Large intestine (tissue), 12 donors: ENCODE measurements around the gene HSBP1. TPM values are rescaled to one million over a fixed set of nuclear protein-coding genes. Genes with fewer than 3 reads are reported as not detected.

Experiments used
- DNase-seq, 2 donors: peaks; one replicate each; pipeline versions ENCODE4 v3.0.0 to v3.0.0-alpha.2; 2013
- H3K27ac ChIP-seq: one replicate; pipeline ENCODE4 v1.5.1; 2013; ENCODE audit warnings: low read length
- H3K27me3 ChIP-seq: 2 replicates; pipeline ENCODE4 v1.6.1; 2013; ENCODE audit warnings: low read length; ENCODE audit not compliant: control insufficient read depth, insufficient read depth
- H3K36me3 ChIP-seq: 2 replicates; pipeline ENCODE4 v1.6.1; 2013; ENCODE audit warnings: low read length; ENCODE audit not compliant: control insufficient read depth, insufficient read depth
- H3K4me1 ChIP-seq: one replicate; pipeline ENCODE4 v1.6.1; 2013; ENCODE audit warnings: low read length; ENCODE audit not compliant: control insufficient read depth, insufficient read depth
- H3K4me3 ChIP-seq: one replicate; pipeline ENCODE4 v1.5.1; 2013; ENCODE audit warnings: low read length
- H3K9me3 ChIP-seq: one replicate; pipeline ENCODE4 v1.6.1; 2013; ENCODE audit warnings: mild to moderate bottlenecking, low read depth, low read length, moderate library complexity; ENCODE audit not compliant: control insufficient read depth
- WGBS: methylation state at CpG from one replicate; pipeline ENCODE4 v1.1.5; 2013; ENCODE audit warnings: low lambda C conversion rate; ENCODE audit not compliant: insufficient coverage; 5-methylcytosine and 5-hydroxymethylcytosine counted together
- long read RNA-seq, 11 donors: transcript quantifications; one replicate each; lab custom pipeline, GENCODE V29; 2026
- polyA plus RNA-seq: library from polyadenylated mRNA; unstranded; fragments of 120-200 nt; gene quantifications from one replicate; pipeline ENCODE4 v1.2.1, GENCODE V29; 2013

HSBP1 gene
- polyA plus RNA-seq = 127 TPM
- long read RNA-seq, donor 1, full-length matches to known transcripts = 108 of 108 reads
- long read RNA-seq, donor 1, partial matches to known transcripts = 0 of 108 reads
- long read RNA-seq, donor 1, other reads (novel, unspliced or antisense) = 0 of 108 reads
- long read RNA-seq, donor 2, full-length matches to known transcripts = 229 of 247 reads
- long read RNA-seq, donor 2, partial matches to known transcripts = 12 of 247 reads
- long read RNA-seq, donor 2, other reads (novel, unspliced or antisense) = 6 of 247 reads
- long read RNA-seq, donor 3 = 0 reads
- long read RNA-seq, donor 4, full-length matches to known transcripts = 17 of 17 reads
- long read RNA-seq, donor 4, partial matches to known transcripts = 0 of 17 reads
- long read RNA-seq, donor 4, other reads (novel, unspliced or antisense) = 0 of 17 reads
- long read RNA-seq, donor 5, full-length matches to known transcripts = 119 of 124 reads
- long read RNA-seq, donor 5, partial matches to known transcripts = 5 of 124 reads
- long read RNA-seq, donor 5, other reads (novel, unspliced or antisense) = 0 of 124 reads
- long read RNA-seq, donor 6, full-length matches to known transcripts = 125 of 139 reads
- long read RNA-seq, donor 6, partial matches to known transcripts = 9 of 139 reads
- long read RNA-seq, donor 6, other reads (novel, unspliced or antisense) = 5 of 139 reads
- long read RNA-seq, donor 7, full-length matches to known transcripts = 106 of 106 reads
- long read RNA-seq, donor 7, partial matches to known transcripts = 0 of 106 reads
- long read RNA-seq, donor 7, other reads (novel, unspliced or antisense) = 0 of 106 reads
- long read RNA-seq, donor 8, full-length matches to known transcripts = 247 of 260 reads
- long read RNA-seq, donor 8, partial matches to known transcripts = 0 of 260 reads
- long read RNA-seq, donor 8, other reads (novel, unspliced or antisense) = 13 of 260 reads
- long read RNA-seq, donor 9, full-length matches to known transcripts = 198 of 214 reads
- long read RNA-seq, donor 9, partial matches to known transcripts = 8 of 214 reads
- long read RNA-seq, donor 9, other reads (novel, unspliced or antisense) = 8 of 214 reads
- long read RNA-seq, donor 10, full-length matches to known transcripts = 198 of 210 reads
- long read RNA-seq, donor 10, partial matches to known transcripts = 0 of 210 reads
- long read RNA-seq, donor 10, other reads (novel, unspliced or antisense) = 12 of 210 reads
- long read RNA-seq, donor 11, full-length matches to known transcripts = 122 of 134 reads
- long read RNA-seq, donor 11, partial matches to known transcripts = 12 of 134 reads
- long read RNA-seq, donor 11, other reads (novel, unspliced or antisense) = 0 of 134 reads

- no peaks in the 10 kb centered on the region for H3K9me3 ChIP-seq
- H3K4me1 ChIP-seq = peaks cover 2% of the 10 kb centered on the region
- H3K27me3 ChIP-seq = no peaks in the 10 kb centered on the region
- peak; percentile 92 to 95 for DNase-seq
- H3K27ac ChIP-seq = peak within 1 kb of the TSS; percentile 70
- no CpG with 5 or more reads among the region's 76 CpGs for WGBS
- H3K36me3 ChIP-seq = peaks cover 20% of the 10 kb centered on the region
- H3K4me3 ChIP-seq = peak within 1 kb of the TSS; percentile 88
Observed at GRCh38 chr16:83807710-83808572, at the start of gene HSBP1. Gene HSBP1 (plus strand): TSS chr16:83807978. CDS start chr16:83808077, 99 bp downstream.

GRCh38 chr16:83762141-83762991, 45.4 kb upstream of the HSBP1 start:
- no peak for DNase-seq
- no peaks in the 10 kb centered on the region for H3K36me3 ChIP-seq
- H3K4me1 ChIP-seq = no peaks in the 10 kb centered on the region
- H3K4me3 ChIP-seq = no peak overlapping the region
- H3K9me3 ChIP-seq = no peaks in the 10 kb centered on the region
- peaks cover 5% of the 10 kb centered on the region for H3K27me3 ChIP-seq
- H3K27ac ChIP-seq = no peak overlapping the region
- 60% methylated on average over 1 of the region's 11 CpGs for WGBS

- Histone ChIP-seq H3K36me3 (no peaks in the 10 kb centered on the region), H3K27me3 (peaks cover 5% of the 10 kb centered on the region), H3K27ac (no peak overlapping the region), H3K4me1 (no peaks in the 10 kb centered on the region), H3K4me3 (no peak overlapping the region), H3K9me3 (no peaks in the 10 kb centered on the region)
- no peak for DNase-seq
- WGBS = 90% methylated on average over 5 of the region's 5 CpGs
Observed at GRCh38 chr16:83762992-83763358, 44.8 kb upstream of the HSBP1 start.

GRCh38 chr16:83768986-83769385, 38.8 kb upstream of the HSBP1 start:
- H3K27ac ChIP-seq = no peak overlapping the region

GRCh38 chr16:83769397-83770008, 38.3 kb upstream of the HSBP1 start:
- Histone ChIP-seq H3K27me3 (no peaks in the 10 kb centered on the region), H3K4me1 (no peaks in the 10 kb centered on the region), H3K4me3 (no peak overlapping the region), H3K36me3 (no peaks in the 10 kb centered on the region), H3K27ac (no peak overlapping the region), H3K9me3 (no peaks in the 10 kb centered on the region)
- no peak for DNase-seq
- no CpG with 5 or more reads among the region's 5 CpGs for WGBS

More at GRCh38 chr16:83768986-83769385, 38.8 kb upstream of the HSBP1 start:
- WGBS = no CpG with 5 or more reads among the region's 2 CpGs
- H3K9me3 ChIP-seq = no peaks in the 10 kb centered on the region
- DNase-seq = no peak
- no peak overlapping the region for H3K4me3 ChIP-seq
- no peaks in the 10 kb centered on the region for H3K36me3 ChIP-seq
- H3K27me3 ChIP-seq = no peaks in the 10 kb centered on the region
- H3K4me1 ChIP-seq = no peaks in the 10 kb centered on the region

GRCh38 chr16:83771306-83771942, 36.4 kb upstream of the HSBP1 start:
- H3K9me3 ChIP-seq = no peaks in the 10 kb centered on the region
- no peak overlapping the region for H3K4me3 ChIP-seq
- WGBS = no CpG with 5 or more reads among the region's 5 CpGs
- DNase-seq = no peak
- H3K36me3 ChIP-seq = no peaks in the 10 kb centered on the region
- no peaks in the 10 kb centered on the region for H3K27me3 ChIP-seq
- no peak overlapping the region for H3K27ac ChIP-seq
- H3K4me1 ChIP-seq = no peaks in the 10 kb centered on the region

- H3K9me3 ChIP-seq = no peaks in the 10 kb centered on the region
- no peaks in the 10 kb centered on the region for H3K27me3 ChIP-seq
- no CpG with 5 or more reads among the region's 1 CpG for WGBS
Observed at GRCh38 chr16:83772806-83773205, 35.0 kb upstream of the HSBP1 start.

GRCh38 chr16:83774066-83774465, 33.7 kb upstream of the HSBP1 start:
- no peaks in the 10 kb centered on the region for H3K4me1 ChIP-seq
- WGBS = no CpG with 5 or more reads among the region's 4 CpGs
- no peak overlapping the region for H3K27ac ChIP-seq

More at GRCh38 chr16:83772806-83773205, 35.0 kb upstream of the HSBP1 start:
- Histone ChIP-seq H3K4me1 (no peaks in the 10 kb centered on the region), H3K4me3 (no peak overlapping the region), H3K27ac (no peak overlapping the region), H3K36me3 (no peaks in the 10 kb centered on the region)
- DNase-seq = no peak

More at GRCh38 chr16:83774066-83774465, 33.7 kb upstream of the HSBP1 start:
- Histone ChIP-seq H3K27me3 (no peaks in the 10 kb centered on the region), H3K9me3 (no peaks in the 10 kb centered on the region), H3K4me3 (no peak overlapping the region), H3K36me3 (no peaks in the 10 kb centered on the region)
- no peak for DNase-seq
